Activated naive CD4-positive, alpha-beta T cell (primary cell): Measurements from ENCODE around the gene ABCC9.
"Not testable (repeated sequence)": the region's sequence is repeated elsewhere in the genome, so short reads cannot be mapped to it uniquely, and the experiment has no call there.

ENCODE experiments used
- DNase-seq, 4 experiments: peaks; one replicate each; lab custom pipeline; 2025; lab: John Stamatoyannopoulos, UW

The ABCC9 gene

GRCh38 chr12:21815306-21816062 lies 125.7 kb downstream of the ABCC9 start:
- no peak for DNase-seq

GRCh38 chr12:21814814-21815213 lies 126.4 kb downstream of the ABCC9 start:
- no peak for DNase-seq

GRCh38 chr12:21814327-21814726 lies 126.9 kb downstream of the ABCC9 start:
- DNase-seq, result no peak

- DNase-seq, result no peak
Observed at GRCh38 chr12:21813751-21814150, 127.5 kb downstream of the ABCC9 start.

- no peak for DNase-seq
Observed at GRCh38 chr12:21813125-21813524, 128.1 kb downstream of the ABCC9 start.

- not testable (repeated sequence) for DNase-seq
Observed at GRCh38 chr12:21812340-21812739, 128.9 kb downstream of the ABCC9 start.

- DNase-seq, result no peak
Observed at GRCh38 chr12:21809100-21809499, 132.1 kb downstream of the ABCC9 start.

GRCh38 chr12:21806255-21806654 lies 135.0 kb downstream of the ABCC9 start:
- DNase-seq, result no peak

- DNase-seq, result no peak
Observed at GRCh38 chr12:21801522-21802288, 139.5 kb downstream of the ABCC9 start.

GRCh38 chr12:21800011-21800410 lies 141.2 kb downstream of the ABCC9 start:
- no peak for DNase-seq

GRCh38 chr12:21797539-21797938 lies 143.7 kb downstream of the ABCC9 start:
- DNase-seq, result no peak

GRCh38 chr12:21795648-21796328 lies 145.4 kb downstream of the ABCC9 start:
- DNase-seq, result no peak

- DNase-seq, result not testable (repeated sequence)
Observed at GRCh38 chr12:21794807-21795595, 146.2 kb downstream of the ABCC9 start.

- DNase-seq, result not testable (repeated sequence)
Observed at GRCh38 chr12:21789687-21790086, 151.5 kb downstream of the ABCC9 start.

- DNase-seq, result no peak
Observed at GRCh38 chr12:21788089-21788983, 152.9 kb downstream of the ABCC9 start.

- no peak for DNase-seq
Observed at GRCh38 chr12:21786041-21786531, 155.1 kb downstream of the ABCC9 start.

GRCh38 chr12:21782723-21783122 lies 158.5 kb downstream of the ABCC9 start:
- not testable (repeated sequence) for DNase-seq

- no peak for DNase-seq
Observed at GRCh38 chr12:21780786-21781185, 160.4 kb downstream of the ABCC9 start.

- DNase-seq, result no peak
Observed at GRCh38 chr12:21776175-21776574, 165.1 kb downstream of the ABCC9 start.

- no peak for DNase-seq
Observed at GRCh38 chr12:21775133-21775820, 165.9 kb downstream of the ABCC9 start.
